NCI-H345 treated with DMSO at 0.1 percent for 48 hours (cell line): ENCODE data around the gene IL19.
"Not testable (repeated sequence)": the region's sequence is repeated elsewhere in the genome, so short reads cannot be mapped to it uniquely, and the experiment has no call there.

ENCODE experiments used
- DNase-seq: peaks from one replicate; lab custom pipeline; 2025; ENCODE audit not compliant: unreplicated experiment; lab: John Stamatoyannopoulos, UW

IL19 gene

DNA sequence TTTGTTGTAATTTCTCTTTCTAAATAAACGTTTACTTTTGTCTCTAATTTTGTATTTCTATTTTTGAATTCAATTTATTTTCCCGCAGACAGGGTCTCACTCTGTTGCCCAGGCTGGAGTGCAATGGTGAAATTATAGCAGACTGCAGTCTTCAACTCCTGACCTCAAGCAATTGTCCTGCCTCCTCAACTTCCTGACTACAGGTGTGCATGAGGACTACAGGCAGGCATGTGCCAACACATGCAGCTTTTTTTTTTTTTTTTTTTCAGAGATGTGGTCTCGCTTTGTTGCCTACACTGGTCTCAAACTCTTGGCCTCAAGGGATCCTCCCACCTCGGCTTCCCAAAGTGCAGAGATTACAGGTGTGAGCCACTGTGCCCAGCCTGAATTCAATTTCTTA is 58.2 kb downstream of the IL19 start:
- DNase-seq: no peak

DNA sequence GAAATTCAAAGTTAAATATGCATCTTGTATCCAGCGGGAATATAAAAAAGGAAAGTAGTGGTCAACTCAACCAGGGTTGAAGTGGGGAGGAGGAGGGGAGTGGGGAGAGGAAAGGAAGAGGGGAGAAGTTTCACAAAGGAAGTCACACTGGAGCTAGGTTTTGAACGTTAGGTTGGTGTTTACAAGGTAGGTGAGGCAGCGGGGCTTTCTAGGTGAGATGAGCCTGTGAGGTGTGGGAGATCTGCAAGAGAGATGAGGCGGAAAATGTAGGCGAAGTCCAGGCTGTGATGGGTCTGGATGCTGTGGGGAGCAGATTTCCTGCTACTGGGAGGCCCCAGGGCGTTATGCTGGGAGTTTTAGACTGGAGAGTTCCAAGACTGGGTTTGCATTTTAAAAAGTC is 58.7 kb downstream of the IL19 start:
- DNase-seq: no peak

DNA sequence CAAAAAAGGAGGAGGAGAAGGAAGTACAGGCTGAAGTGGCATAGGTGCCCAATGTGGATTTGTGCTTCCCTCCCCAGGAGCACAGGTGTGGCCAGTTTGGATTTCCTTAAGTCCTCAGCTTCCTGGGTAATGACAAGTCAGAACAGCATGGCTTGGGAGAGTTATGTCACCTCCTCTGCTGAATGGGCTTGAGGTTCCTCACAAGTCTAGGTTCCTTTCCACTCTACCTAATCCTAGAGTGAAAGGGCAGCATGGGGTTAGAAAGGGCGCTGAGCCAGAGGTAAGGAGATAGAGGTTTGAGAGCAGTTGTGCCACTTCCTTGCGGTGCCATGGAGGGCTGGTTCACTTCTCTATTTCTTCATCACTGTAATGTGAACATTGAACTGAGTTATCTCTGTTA is 59.3 kb downstream of the IL19 start:
- DNase-seq: no peak

DNA sequence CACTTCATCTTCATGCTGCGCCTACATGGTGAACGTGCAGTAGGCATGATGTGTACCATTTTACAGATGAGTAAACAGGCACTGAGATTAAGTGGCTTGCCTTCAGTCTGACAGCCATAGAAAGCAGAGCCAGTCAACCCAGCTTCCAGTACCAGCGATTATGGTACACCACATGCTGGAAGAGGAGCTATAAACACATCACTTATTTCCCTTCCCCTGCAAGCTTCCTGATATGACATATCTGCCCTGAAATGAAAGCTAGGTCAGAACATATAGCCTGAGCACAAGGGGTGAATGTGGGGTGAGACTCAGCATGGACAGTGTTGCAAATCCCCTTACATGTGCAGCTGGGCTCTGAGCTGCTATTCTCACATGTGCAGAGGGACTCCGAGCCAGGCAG is 61.1 kb downstream of the IL19 start:
- DNase-seq: no peak

DNA sequence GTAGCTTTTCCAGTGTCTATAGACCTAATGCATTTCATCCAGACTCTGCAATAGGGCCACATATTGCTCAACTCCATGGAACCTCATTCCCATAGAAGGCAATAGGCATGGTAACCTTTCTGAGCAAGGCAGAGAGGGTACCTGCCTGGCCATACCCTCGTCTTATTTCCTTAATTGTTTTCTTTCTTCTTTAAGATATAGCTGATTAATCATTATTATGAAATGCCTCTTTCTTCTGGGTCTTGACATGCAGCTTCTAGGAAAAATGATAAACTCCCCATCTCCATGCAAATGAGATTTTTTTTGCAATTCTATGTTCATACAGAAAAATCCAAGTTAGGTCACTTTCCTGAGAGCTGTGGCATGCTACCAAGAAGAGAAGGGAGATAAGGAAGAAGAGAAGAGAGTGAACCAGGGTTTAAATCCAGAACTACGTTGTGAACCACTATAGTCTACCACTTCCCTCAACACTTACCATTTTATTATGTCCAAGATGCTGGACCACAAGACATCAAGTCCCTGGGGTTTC is 61.8 kb downstream of the IL19 start:
- no peak for DNase-seq

DNA sequence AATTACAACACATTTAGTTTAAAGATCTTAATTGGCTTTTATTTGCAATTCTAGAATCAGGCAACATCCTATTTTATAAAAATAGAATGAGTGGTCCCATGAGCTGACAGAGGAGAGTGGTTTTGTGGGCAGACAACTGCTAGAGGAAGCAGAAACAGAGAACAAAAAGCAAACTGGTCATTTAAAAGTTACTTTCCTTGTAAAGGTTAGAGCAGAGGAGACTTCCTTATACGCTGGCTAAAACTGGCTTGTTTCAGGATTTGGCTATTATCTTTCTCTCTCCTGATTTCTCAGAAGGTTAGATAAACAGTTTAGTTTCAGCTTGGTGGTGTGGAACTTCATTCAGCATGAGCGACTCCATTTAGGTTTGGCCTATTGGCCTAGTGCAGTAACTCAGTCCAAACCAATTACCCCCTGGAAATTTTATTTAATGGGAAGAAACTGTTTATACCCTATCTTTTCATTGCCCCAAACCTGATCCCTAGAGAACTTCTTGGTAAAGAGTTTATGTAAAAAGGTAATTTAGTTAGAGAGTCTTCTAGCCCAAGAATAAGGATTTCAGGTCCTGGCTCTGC is 62.6 kb downstream of the IL19 start:
- no peak for DNase-seq

DNA sequence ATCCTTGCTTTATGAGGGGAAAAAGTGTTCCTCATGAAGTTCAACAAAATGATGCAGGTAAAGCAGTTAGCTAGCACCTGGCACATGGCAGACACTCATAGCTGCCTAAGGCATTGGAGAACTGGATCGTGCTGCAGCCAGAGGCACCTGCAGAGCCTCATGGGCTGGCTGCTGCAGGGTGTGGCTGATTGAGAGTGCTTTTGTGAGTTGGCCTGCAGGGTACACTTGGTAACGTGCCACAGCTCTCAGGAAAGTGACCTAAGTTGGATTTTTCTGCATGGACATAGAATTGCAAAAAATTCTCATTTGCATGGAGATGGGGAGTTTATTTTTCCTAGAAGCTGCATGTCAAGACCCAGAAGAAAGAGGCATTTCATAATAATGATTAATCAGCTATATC is 63.2 kb downstream of the IL19 start:
- DNase-seq: peak; percentile 34

DNA sequence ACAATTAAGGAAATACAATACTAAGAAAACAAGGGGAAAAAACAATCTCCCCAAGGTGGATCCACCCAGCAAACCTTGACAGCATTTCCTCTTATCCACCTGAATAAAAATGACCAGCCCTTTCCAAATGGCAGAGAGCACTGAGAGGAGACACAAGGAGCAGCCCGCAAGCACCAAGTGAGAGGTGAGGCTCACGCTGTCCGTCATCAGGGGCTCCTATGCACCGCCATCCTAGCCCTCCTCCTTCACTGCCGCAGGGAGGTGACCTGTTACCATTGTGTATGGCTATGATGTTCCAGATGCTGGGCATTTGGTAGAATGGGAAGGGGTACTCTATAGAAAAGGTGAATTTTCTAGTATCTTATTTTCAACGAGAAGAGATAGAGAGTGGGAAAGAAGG is 63.6 kb downstream of the IL19 start:
- DNase-seq: no peak

DNA sequence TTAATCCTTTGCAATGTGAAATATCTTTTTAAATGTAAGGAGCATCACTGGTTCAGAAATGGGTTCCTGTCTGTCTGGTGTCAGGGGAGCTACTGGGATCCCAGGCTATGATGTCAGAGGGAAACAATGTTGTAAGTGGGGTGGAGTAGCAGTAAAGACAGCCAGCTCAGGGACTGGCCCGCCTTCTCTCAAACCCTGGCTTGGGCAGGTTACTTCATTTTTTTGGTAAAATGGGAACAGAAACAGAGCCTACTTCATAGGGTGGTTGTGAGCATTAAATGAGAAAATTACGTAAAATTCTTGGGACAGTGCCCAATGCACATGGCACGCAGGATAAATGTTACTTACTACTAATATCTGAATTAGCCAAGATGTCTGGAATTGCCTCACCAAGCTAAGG is 64.1 kb downstream of the IL19 start:
- DNase-seq: no peak

DNA sequence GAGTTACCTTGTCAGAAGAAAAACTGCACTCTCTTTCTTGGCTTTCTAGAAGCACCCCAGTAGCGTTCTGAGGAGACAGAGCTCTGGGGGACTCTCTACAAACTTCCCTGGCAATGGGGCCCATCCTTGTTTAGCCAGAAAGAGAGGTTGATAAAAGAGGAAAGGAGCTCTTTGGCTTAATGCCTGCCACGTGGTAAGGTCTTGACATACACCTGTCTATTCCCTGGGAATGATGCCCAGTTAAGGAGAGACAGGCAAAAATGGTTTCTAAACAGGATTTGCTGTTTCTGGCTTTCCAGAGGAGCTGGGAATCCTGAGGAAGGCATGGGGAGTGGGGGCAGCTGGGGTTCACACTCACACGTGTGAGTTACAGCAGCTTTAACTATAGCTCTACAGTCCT is 64.6 kb downstream of the IL19 start:
- no peak for DNase-seq

DNA sequence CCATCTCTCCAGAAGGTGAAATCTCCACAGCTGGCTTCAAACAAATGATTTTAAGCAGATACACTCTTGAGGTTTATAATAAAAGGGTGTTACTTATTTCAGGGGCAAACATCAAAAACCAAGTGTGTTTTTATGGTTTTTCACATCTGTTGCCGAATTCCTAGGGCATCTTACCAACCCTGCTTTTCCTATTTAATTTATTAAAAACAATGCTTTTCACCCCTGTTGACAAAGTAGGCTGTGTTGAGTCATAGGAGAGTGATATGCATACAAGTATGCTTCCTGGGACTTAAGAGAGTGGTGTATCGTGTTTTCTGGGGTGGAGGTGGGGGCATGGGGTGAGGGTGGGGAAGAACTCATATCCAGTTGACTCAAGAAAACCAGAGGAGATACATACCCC is 65.5 kb downstream of the IL19 start:
- DNase-seq: no peak

DNA sequence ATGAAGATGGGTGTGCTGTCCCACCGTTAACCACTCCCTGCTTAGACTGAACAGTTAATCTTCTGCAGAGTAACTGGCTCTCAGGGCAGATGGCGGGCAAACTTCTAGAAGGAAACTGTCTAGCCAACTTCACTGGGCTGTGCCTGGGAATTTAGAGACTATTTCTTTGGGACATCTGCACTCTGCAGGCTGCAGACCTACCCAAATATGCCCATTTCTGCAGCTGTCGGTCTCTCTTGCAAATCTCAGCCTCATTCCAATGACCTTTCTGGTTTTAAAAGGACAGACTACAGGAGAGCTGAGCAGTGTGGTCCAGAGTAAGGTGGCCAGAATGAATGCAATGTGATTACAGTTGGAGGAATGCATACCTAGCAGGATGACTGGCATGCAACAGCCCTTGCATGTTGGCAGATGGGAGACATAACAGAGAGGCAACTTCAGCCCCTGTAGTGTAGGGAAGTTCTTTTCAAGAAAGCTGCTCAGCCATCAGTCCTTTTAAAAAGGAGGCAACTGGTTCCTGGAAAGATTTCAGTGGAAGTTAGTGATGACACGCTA is 68.5 kb downstream of the IL19 start:
- DNase-seq: no peak

DNA sequence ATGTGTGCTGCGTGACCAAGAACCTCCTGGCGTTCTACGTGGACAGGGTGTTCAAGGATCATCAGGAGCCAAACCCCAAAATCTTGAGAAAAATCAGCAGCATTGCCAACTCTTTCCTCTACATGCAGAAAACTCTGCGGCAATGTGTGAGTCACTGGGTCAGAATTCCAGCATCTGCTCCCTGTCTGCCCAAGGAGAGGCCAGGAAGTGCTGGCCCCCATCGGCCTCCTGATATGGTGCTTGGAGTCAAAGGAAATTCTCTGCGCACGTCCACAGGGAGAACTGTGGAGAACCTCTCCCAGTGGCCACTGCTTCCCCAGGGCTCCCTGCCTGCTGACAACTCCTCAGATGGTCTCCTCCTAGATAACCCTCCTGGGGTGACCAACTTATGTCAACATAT is 69.3 kb downstream of the IL19 start:
- no peak for DNase-seq

DNA sequence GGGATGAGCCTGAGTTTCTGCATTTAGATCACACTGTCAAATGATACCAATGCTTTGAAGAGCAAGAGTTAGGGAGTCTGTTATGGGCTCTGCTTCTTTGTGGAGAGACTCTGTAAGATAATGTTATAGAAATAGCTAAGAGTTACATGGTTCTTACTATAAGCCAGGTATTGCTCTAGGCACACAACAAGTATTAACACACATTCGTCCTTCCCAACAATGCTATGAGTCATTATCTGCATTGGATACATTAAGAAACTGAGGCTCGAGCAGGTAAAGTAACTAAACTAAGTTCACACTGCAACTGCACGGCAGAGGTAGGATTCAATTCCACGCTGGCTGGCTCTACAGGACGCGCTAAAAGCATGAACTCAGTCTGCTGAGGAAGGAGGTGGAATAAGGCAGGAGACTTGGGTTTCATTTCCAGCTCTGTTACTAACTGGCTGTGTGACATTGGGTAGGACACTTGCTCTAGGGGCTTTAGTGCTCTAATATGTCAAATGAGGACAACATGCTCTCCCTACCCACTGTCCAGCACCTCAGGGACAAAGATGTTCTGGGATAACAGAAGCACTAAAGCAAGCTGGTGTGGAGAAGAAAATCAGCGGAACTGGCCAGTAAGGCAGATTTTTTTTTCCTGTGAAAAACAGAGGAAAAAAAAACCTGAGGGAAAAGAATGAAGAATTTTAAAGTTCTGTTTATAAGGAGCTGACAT is 71.2 kb downstream of the IL19 start:
- DNase-seq: no peak

DNA sequence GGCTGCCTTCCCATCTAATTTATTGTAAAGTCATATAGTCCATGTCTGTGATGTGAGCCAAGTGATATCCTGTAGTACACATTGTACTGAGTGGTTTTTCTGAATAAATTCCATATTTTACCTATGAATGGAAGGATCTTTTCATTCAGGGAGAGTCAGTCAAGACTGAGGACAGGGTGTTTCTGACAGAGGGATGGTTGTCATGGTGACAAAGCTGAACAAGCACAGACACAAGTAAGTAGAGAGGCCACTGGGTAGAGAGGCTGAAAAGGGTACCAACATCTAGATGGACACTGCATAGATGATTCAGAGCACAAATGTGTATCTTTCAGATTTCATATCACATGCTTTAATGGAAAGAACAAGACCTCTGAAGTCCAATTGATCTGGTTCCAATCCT is 72.3 kb downstream of the IL19 start:
- DNase-seq: no peak

DNA sequence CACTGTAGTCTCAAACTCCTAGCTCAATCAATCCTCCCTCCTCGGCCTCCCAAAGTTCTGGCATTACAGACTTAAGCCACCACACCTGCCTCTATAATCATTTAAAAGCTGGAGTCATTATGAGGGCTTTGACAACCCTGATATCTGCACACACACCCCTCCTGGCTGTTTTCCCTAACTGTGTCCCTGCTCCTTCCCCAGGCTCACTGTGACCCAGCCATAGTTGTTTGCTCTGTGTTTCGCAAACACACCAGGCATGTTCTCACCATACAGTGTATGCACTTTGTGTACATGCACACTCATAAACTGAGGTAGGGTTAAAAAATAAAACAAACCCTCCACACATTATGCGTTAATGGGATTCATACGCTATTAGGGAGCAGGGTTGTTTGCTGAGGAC is 73.1 kb downstream of the IL19 start:
- DNase-seq: no peak

DNA sequence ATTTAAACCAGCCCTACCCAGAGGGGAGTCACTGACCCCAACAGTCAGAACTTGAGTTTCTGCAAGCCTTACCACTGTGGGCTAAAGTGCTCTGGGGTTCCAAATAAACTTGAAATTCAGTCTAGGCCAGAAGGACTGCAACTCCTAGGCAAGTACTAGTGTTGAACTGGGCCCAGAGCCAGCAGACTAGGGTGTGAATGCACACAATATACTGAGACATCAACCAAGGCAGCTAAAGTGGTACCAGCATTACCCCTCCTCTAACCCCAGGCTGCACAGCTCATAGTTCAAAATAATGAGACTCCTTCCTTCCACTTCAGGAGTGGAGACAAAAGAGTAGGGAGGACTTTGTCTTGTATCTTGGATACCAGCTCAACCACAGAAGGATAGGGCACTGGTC is 75.9 kb downstream of the IL19 start:
- no peak for DNase-seq

DNA sequence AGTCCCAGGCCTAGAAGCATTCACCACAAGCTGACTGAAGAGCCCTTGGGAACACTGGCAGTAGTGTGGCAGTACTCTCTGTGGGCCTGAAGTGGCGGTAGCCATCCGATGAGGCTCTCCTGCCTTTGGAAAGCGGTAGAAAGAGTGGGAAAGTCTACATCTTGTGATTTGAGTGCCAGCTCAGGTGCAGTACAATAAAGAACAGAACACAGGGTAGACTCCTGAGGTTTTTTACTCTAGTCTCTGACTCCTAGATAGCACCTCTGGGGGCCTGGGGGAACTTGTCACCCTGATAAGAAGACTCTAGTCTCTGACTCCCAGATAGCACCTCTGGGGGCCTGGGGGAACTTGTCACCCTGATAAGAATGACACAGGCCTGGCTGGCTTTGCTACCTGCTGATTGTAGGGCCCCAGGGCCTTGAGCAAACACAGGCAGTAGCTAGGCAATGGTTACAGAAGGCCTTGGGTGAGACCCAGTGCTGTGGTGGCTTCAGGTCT is 76.8 kb downstream of the IL19 start:
- DNase-seq: no peak

DNA sequence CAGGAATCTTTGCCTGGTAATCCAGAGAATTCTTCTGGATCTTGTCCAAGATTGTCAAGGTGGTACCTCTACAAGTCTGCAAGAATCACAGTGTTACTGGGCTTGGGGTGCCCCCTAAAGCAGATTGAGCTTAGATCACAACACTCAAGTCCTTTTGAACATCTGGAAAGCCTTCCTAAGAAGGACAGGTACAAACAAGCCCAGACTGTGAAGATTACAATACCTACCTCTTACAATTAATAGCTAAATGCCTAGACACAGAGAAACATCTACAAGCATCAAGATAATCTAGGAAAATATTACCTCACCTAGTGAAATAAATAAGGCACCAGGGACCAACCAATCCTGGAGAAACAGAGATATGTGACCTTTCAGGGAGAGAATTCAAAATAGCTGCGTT is 77.4 kb downstream of the IL19 start:
- DNase-seq: no peak

DNA sequence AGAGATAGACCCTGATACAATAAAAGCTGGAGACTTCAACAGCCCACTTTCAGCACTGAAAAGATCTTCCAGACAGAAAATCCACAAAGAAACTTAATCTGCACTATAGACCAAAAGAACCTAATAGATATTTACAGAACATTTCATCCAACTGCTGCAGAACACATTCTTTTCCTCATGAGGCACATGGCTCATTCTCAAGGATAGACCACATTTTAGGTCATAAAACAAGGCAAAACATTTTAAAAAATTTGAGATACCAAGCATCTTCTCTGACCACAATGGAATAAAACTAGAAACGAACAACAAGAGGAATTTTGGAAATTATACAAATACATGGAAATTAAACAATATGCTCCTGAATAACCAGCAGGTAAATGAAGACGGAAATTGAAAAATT is 79.8 kb downstream of the IL19 start:
- no peak for DNase-seq

DNA sequence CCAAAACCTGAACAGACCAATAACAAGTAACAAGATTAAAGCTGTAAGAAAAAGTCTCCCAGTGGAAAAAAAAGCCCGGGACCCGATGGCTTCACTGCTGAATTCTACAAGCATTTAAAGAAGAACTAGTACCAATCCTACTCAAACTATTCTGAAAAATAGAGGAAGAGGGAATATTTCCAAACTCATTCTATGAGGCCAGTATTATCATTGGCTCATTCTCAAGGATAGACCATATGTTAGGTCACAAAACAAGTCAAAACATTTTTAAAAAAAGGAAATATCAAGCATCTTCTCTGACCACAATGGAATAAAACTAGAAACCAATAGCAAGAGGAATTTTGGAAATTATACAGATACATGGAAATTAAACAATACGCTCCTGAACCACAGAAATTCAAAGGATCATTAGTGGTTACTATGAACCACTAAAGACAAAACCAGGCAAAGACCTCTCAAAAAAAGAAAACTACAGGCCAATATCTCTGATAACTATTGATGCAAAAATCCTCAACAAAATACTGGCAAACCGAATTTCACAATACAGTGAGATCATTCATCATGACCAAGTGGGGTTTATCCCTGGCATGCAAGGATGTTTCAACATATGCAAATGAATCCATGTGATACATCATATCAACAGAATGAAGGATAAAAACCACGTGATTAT is 80.9 kb downstream of the IL19 start:
- DNase-seq: no peak

DNA sequence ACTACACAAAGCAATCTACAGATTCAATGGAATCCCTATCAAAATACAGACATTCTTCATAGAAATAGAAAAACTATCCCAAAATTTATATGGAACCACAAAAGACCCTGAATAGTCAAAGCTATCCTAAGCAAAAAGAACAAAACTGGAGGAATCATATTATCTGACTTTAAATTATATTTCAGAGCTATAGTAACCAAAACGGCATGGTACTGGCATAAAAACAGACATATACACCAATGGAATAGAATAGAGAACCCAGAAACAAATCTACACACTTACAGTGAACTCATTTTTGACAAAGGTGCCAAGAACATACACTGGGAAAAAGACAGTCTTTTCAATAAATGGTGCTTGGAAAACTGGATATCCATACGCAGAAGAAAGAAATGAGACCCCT is 82.1 kb downstream of the IL19 start:
- not testable (repeated sequence) for DNase-seq
